Medulla oblongata (tissue), 1 donor: Measurements from ENCODE around the gene UGGT2.
"Not testable (repeated sequence)": the region's sequence is repeated elsewhere in the genome, so short reads cannot be mapped to it uniquely, and the experiment has no call there.

ENCODE experiments used
- DNase-seq: peaks from one replicate; pipeline ENCODE4 v3.0.0-alpha.2; 2015; ENCODE audit errors: extremely low spot score

UGGT2 gene

DNA sequence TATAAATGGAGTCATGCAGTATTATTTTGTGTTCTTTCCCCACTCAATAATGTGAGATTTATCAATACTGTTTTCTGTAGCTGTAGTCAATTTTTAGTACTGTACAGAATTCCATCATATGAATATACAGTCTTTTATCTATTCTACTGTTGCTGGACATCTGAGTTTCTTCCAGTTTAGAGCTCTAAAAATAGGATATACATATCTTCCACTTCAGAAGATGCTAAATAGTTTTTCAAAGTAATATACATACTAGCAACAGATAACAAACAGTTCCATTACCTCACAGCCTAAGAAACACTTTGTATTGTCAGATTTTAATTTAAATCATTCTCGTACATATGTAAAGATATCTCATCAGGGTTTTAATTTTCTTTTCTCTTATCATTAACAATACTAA is 149.6 kb downstream of the UGGT2 start:
- DNase-seq, result no peak

DNA sequence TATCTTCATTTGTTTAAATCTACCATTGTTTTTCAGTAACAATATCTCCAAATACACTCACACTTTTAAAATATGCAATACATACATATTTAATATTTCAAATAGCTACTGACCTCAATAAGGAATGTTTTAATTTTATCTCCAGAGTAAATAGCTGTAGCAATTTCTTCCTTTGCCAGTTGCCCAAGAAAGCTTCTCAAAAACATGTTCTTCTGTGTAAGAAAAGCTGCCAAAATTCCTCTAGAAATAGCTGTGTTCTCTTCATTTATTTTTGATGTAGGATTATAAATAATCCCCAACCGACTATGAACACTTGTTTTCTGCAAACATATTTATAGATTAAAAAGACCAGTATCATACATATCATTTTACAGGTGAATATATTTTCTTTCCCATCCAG is 150.5 kb downstream of the UGGT2 start:
- no peak for DNase-seq

DNA sequence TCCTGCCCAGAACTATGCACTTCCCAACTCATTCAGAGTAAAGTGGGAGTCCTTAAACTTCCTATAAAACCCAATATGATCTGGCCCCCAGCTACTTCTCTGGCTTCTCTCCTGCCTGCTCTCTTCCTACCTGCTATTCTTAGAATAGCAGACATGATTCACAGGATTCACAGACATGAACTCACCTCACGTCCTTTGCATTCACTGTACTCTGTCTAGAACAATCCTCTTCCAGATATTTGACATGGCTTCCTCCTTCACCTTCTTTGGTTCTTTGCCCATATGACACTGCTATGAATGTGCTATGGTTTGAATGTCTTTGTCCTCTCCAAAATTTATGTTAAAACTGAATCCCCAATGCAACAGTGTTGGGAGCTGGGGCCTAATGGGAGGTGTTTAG is 154.9 kb downstream of the UGGT2 start:
- no peak for DNase-seq

DNA sequence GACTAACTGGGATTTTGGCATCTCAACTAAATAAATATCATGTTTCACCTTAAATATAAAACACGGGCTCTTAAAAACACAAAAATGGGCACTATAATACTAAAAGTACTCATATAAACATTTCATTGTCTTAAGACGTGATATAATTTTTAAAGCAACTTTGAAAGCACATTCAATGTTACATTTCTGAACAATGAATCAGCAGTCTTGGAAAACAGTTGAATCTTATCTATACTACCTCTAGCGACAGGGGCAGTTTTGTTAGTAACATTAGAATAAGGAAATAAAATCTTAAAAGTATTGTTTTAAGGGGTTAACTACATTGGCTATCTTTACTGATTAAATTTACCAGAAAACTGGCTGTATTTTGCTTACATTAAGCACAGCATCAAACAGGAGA is 156.9 kb downstream of the UGGT2 start:
- no peak for DNase-seq

DNA sequence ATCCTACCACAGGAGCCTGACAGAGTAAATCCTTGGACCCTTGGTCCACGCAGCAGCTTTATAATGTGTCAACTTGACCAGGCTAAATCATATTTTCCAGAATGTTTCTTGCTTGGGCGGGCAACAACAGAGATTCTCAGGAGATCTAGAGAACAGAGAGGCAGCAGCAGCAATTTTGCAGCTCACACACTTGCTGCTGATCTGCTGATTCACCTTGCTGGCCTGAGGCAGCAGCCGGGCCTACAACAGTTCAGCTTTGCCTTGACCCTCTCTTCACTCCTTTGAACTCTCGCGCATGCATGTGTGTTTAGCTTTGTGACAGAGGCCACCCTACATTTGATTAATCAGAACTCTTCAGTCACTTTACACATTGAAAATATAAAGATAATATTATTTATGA is 159.3 kb downstream of the UGGT2 start:
- no peak for DNase-seq

DNA sequence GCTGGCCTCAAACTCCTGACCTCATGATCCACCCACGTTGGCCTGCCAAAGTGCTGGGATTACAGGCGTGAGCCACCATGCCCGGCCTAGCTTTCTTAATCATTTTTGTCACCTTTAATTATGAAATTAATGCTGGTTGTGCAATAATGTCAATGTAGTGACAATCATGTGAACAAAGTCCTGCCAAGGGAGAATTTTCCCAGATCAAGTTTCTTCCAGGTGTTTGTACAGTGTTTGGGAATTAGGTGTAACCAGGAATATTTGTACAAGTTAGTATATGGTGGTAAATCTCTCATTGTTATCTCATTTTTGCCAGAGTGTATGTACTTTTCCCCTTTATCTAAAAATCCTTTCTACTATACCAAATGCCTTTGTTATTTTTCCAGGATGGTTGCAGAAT is 171.1 kb downstream of the UGGT2 start:
- DNase-seq, result no peak

DNA sequence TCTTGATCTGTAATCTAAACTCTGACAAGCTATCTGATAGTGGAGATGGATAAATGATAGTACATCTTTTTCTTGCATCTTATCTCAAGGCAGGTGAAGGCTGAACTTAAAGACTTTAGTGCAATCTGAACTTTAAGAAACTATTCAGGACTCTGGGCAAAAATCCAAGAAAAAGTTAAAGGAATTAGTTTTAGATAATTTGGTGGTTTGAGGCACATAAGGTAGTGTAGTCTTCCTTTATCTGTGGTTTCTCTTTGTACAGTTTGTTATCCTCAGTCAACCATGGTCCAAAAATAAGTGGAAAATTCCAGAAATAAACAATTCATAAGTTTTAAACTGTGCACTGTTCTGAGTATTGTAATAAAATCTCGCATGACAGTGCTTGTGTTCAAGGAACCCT is 172.9 kb downstream of the UGGT2 start:
- DNase-seq, result no peak

DNA sequence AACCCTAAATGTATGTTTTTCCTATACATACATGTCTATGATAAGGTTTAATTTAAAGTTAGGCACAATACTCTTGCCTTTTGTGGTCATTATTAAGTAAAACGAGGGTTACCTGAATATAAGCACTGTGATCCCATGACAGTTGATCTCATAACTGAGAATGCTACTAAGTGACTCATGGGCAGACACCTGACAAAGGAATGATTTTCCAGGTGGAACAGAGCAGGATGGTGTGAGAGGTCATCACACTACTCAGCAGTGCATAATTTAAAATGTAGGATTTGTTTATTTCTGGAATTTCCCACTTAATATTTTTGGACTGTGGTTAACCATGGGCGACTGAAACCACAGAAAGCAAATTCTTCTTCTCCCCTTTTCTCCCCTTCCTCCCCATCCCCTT is 178.9 kb downstream of the UGGT2 start:
- no peak for DNase-seq

DNA sequence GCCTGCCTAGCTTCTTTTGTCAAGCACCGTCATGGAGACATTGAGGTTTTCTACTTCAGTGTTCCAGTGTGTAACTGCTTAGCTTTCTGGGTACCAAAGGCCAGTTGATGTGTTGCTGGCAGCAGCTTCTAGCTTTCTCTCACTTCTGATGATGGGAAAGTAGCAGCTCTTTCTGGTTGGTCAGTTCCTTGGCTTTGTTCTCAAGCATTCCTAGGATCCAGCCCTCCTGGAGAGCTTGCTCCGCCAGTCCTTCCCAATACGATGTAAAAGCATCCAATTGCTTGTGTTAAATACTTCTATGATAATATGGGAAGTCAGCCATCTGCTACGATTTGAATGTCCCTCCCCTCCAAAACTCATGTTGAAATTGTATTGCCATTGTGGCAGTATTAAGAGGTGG is 182.8 kb downstream of the UGGT2 start:
- no peak for DNase-seq

DNA sequence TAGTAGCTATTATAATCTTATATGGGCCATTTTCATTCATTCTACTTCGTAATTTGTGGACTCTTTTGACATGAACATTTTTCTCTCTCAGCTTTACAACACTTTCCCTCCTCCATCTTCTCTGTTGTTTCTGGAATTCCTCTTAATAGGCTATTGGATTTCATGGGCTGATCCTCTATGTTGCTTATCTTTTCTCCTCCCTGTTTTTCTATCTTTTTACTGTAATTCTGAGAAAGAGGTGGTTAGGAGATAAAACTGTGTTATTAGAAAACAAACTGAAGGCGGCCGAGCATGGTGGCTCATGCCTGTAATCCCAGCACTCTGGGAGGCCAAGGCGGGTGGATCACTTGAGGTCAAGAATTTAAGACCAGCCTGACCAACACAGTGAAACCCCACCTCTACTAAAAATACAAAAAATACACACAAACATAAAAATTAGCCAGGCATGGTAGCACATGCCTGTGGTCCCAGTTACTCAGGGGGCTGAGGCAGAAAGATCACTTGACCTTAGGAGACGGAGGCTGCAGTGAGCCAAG is 188.1 kb downstream of the UGGT2 start:
- no peak for DNase-seq

DNA sequence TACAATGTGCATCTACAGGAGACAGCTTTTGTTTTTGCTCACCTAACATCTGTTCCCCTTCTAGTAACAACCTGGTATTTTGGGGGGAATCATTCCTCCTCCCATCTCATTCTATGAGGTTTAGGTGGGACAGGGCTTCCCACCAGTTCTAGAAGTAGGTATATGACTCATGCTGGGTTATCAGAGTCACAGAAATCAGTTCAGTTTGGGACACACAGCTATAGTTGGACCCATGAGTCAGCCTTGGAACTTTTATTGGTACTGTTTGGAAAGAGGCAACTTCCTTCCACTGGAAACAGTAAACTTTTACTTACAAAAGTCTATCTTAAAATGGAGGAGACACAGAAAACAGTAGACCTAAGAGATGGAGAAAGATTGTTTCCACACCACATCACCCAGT is 190.8 kb downstream of the UGGT2 start:
- DNase-seq, result no peak

DNA sequence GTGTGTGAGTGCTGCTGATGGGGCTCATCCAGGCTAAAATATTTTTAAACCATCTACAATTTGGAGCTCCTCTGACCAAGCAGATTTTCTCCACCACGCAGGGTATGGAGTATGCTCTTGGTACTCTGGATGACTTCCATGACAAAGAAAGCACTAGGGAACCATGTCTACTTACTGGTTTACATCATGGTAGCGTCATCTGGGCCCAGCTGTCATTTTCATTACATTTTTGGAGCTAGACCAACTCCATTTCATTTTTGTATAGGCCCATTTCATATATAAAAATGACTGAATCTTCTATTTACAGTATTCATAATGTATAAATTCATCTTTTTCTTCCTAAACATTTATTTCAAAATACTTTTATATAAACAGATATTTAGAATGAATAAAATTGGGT is 191.9 kb downstream of the UGGT2 start:
- no peak for DNase-seq

DNA sequence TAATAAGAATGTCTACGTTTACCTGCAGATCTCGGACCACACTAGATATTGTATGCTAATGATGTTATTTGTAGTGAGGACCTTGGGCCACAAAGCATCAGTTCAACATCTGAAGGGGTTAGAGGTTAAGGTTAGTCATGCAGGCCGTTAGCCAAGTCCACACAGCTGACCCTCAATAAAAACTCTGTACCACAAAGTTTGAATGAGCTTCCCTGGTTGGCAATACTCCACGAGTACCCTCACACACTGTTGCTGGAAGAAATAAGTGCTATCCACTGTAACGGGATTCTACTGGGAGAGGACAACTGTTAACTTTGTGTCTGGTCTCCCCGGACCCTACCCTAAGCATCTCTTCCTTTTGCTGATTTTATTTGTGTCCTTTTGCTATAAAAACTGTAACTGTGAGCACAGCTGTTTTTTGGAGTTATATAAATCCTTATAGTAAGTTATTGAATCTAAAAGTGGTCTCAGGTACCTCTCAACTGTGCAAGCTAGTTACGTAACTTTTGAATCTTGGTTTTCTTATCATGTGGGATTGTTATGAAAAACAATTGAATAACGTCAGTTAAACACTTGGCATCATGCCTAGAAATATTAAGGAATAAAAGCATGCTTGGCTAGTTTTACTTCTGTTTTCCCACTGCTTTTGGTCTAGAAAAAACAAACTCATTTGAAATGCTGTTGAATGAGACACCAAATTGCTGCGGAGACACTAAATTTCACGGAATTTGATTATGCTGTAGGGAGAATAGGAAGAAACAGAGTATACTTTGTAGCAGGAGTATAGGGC is 194.7 kb downstream of the UGGT2 start:
- DNase-seq, result no peak

DNA sequence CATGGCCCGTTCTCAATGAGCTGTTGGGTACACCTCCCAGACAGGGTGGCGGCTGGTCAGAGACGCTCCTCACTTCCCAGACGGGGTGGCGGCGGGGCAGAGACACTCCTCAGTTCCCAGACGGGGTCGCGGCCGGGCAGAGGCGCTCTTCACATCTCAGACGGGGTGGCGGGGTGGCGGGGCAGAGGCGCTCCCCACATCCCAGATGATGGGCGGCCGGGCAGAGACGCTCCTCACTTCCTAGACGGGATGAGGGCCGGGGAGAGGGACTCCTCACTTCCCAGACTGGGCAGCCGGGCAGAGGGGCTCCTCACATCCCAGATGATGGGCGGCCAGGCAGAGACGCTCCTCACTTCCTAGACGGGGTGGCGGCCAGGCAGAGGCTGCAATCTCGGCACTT is 207.5 kb downstream of the UGGT2 start:
- DNase-seq, result not testable (repeated sequence)

DNA sequence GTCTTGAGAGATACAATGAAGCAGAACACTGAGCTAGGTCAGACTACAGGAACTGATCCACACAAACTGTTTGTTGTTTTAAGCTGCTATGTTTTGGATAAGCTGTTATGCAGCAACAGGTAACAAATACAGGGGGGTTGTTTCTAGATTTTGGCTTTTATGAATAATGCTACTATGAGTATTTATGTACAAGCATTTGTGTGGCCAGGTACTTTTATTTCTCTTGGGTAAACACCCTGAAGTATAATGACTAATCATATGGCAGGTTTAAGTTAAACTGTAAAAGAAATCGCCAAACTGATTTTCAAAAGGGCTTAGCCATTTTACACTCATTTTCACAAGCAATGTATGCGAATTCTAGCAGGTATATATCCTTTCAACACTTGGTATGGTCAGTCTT is 210.3 kb downstream of the UGGT2 start:
- DNase-seq, result no peak

DNA sequence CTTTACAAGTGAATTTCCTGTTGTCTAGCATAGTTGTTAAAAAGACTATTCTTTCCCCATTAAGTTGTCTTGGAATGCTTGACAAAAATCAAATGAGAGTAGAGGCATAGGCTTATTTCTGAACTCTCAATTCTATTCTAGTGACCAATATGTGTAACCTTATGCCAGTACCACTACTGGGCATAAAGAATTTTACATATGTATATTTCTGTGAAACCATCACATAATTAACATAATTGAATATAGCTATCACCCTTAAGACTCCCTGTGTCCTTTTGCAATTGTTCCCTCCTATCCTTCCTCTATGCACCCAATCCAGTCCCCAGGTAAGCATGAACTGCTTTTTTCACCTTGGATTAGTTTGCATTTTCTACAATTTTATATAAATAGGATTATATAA is 211.3 kb downstream of the UGGT2 start:
- DNase-seq, result no peak

DNA sequence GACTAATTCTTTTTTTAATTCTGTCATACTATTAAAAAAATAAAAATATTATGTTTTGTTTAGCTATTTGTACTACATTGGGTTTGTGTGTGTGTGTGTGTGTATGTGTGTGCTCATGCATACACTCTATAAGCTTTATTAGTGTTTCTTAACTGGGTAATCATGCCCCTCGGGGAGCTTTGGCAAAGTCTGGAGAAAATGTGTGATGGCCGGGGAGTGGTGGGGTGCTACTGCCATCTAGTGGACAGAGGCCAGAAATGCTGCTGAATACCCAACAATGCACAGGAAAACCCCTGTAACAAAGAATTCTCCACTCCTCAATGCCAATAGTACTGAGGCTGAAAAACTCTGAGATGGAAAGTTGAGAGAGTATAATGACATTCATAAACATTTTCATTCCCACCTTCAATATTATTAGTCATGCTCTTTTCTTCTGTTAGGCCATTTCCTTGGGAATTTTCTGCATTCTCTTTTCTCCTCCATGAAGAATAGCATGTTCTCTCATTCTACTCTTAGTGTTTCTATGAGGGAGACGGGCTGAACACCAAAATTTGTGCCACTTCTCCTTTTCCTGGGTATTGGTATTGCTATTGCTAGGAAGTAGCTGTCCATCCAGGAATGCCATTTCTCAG is 219.0 kb downstream of the UGGT2 start:
- DNase-seq, result peak; percentile 84

DNA sequence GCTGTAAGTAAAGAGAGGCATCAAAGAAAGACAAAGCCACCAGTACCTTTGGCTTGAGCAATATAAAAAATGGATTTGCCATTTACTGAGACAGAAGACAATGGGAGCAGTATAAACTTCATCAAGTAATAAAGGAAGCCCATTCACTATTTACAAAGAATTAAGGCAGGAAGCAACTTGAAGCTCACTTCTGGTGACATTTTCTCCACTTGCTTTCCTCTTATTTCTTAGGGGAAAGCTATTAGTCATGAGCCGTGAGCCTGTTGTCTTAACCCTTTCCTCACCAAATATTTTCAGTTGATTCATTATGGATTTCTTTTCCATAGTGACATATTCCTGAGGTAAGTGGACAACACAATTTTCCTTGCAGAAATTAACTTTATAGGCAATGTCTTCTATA is 219.5 kb downstream of the UGGT2 start:
- no peak for DNase-seq

DNA sequence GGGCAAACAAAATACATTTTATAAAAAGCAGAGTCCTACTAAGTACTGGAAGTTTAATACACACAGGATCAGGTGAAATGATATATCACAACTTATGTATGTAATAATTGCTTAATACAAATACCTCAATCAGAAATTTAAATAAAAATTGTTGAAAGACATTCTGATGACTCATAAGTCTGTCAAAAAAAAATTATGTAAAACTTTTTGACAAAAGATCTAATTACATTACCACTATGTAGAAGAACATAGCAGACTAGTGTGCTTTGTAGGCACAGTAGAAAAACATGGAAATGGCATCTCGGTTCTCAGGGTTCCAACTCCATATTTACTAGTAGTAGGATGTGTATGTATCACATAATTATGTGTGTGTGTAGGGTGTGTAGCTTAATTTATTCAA is 220.1 kb downstream of the UGGT2 start:
- DNase-seq, result no peak

DNA sequence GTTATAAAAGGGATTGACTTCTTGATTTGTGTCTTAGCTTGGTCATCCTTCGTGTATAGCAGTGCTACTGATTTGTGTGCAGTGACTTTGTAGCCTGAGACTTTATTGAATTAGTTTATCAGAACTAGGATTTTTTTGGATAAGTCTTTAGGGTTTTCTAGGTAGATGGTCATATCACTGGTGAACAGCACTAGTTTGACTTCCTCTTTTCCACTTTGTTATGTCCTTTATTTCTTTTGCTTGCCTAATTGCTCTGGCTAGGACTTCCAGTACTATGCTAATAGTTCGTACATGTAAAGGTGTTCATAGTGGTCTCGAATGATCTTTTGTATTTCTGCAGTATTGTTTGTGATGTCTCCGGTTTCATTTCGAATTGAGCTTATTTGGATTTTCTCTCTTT is 230.9 kb downstream of the UGGT2 start:
- no peak for DNase-seq

DNA sequence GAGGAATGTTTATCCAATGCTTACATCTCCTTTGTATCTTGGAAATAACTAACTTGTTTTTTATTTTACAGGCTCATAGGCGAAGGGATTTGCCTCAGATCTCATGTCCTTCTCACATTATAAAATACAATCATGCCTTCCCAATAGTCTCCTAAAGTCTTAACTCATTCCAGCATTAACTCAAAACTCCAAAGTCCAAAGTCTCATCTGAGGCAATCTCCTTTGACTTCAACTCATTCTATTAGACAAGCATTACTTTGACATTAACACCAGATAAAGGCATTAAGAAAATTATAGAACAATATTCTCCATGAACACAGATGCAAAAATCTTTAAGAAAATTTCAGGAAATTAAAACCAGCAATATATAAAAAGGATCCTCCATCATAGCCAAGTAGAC is 238.7 kb downstream of the UGGT2 start:
- DNase-seq, result no peak

DNA sequence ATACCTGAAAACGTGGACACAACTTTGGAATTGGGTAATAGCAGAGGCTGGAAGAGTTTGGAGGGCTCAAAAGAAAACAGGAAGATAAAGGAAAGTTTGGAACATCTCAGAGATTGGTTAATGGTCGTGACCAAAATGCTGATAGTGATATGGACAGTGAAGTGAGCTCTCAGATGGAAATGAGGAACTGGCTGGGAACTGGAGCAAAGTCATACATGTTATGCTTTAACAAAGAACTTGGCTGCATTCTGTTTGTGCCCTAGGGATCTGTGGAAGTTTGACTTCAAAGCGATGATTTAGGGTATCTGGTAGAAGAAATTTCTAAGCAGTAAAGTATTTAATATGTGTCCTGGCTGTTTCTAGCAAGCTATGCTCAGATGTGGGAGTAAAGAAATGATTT is 240.1 kb downstream of the UGGT2 start:
- no peak for DNase-seq

DNA sequence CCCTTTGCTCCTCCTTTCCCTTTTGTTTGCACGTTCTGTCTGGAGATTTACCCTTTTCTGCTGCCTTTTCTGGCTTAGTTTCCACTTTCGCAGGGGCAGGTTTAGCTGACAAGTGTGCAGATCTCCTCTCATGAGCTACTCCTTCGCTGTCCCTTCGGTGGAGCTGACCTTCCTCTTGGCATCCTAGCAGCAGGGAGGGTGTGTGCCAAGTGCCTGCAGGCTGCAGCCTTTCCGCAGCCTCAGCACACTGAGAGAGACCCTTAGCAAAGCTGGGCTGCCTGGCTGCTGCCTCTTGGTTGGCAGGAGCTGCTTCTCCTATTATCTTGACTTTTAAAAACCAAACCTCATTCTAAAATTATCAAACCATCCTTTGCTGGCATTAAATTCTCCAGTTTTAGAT is 243.8 kb downstream of the UGGT2 start:
- DNase-seq, result no peak

DNA sequence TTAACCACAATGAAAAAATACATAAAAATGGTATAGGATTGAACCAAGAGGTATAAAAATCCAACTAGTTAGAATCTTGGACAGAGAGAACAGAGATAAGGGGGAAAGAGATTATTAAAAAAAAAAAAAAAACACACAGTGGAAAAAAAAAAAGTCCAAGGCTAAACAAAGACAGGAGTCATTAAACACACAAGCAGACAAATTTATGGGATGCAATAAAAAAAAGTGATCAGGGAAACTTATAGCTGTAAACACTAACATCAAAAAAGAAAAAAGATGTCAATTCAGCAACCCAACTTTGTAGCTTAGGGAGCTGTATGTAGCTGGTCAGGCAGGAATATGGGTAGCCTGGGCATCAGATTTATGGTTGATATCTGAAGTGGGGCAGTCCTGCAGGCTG is 247.3 kb downstream of the UGGT2 start:
- no peak for DNase-seq
